Measurements from ENCODE around the gene FSD1L. TPM values are rescaled to one million over a fixed set of nuclear protein-coding genes. Genes with fewer than 3 reads are reported as not detected.

Gene FSD1L
- total and polyA plus RNA-seq, 10 donors: 0.70 to 5.8 (median 4.3) TPM

- H3K27me3 ChIP-seq (replicated peaks in 1 of 7): no peaks in the 10 kb centered on the region
- WGBS, 5 donors: 78 to 98% (median 96%) methylated on average over 3 of the region's 3 CpGs
- no peaks in the 10 kb centered on the region for H3K4me1 ChIP-seq
- no peak overlapping the region for H3K4me3 ChIP-seq
- intact Hi-C loops (cut with DNase I; ENCODE audit: low total_unique reads): no loop called here
- H3K36me3 ChIP-seq: peaks cover 2 to 86% (median 14%) of the 10 kb centered on the region in 6 donors
- DNase-seq: no peak
- H3K9me3 ChIP-seq: peaks cover 0 to 24% (median 22%) of the 10 kb centered on the region in 8 donors
- no peak for TF ChIP-seq POLR2AphosphoS5 (IDR thresholded peaks at IDR 0.05)
- TF ChIP-seq POLR2A (IDR thresholded peaks at IDR 0.05): no peak
- TF ChIP-seq, protein P1, sequence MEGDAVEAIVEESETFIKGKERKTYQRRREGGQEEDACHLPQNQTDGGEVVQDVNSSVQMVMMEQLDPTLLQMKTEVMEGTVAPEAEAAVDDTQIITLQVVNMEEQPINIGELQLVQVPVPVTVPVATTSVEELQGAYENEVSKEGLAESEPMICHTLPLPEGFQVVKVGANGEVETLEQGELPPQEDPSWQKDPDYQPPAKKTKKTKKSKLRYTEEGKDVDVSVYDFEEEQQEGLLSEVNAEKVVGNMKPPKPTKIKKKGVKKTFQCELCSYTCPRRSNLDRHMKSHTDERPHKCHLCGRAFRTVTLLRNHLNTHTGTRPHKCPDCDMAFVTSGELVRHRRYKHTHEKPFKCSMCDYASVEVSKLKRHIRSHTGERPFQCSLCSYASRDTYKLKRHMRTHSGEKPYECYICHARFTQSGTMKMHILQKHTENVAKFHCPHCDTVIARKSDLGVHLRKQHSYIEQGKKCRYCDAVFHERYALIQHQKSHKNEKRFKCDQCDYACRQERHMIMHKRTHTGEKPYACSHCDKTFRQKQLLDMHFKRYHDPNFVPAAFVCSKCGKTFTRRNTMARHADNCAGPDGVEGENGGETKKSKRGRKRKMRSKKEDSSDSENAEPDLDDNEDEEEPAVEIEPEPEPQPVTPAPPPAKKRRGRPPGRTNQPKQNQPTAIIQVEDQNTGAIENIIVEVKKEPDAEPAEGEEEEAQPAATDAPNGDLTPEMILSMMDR (IDR thresholded peaks at IDR 0.05 in 8 of 11, conservative IDR thresholded peaks at IDR 0.05 in 3 of 11): no peak
- H3K27ac ChIP-seq: no peak overlapping the region
These were observed 145.3 kb downstream of the FSD1L start for GRCh38 chr9:105593145-105593544.

Other genes starting within 250 kb of the FSD1L start
- gene SLC44A1, start 203.4 kb upstream of the FSD1L start, total RNA-seq: 10 to 100 TPM; 17.9 to 27.5 (median 24.0) TPM
- gene SLC44A1, start 203.4 kb upstream of the FSD1L start, polyA plus RNA-seq: 1 to 10 TPM; 3.1 to 4.4 (median 4.3) TPM
- 10 to 100 TPM in 6 of 7 donors, 1 to 10 TPM in 1; 6.5 to 25.4 (median 19.4) TPM for gene FKTN, start 110.1 kb downstream of the FSD1L start, total RNA-seq
- gene FKTN, start 110.1 kb downstream of the FSD1L start, polyA plus RNA-seq: 1 to 10 TPM; 2.7 to 4.9 (median 3.6) TPM
- not detected for gene TAL2, start 214.4 kb downstream of the FSD1L start, total RNA-seq
- gene TAL2, start 214.4 kb downstream of the FSD1L start, polyA plus RNA-seq: under 1 TPM in 2 of 3 donors, not detected in 1; 0.22 to 0.54 TPM
- 10 to 100 TPM in 3 of 7 donors, 1 to 10 TPM in 4; 5.2 to 12.1 (median 9.4) TPM for gene TMEM38B, start 246.5 kb downstream of the FSD1L start, total RNA-seq
- 1 to 10 TPM; 3.1 to 4.5 (median 3.9) TPM for gene TMEM38B, start 246.5 kb downstream of the FSD1L start, polyA plus RNA-seq